HG03039 (cell line): ENCODE measurements around the gene GNA15.
"Not testable (repeated sequence)": the region's sequence is repeated elsewhere in the genome, so short reads cannot be mapped to it uniquely, and the experiment has no call there.

Source experiments
- ATAC-seq: cut with Tn5 transposase; IDR thresholded peaks from one replicate; pipeline ENCODE4 v1.9.1; 2021; ENCODE audit warnings: mild to moderate bottlenecking, moderate library complexity; ENCODE audit not compliant: unreplicated experiment

The GNA15 gene

GRCh38 chr19:3167533-3168272, 31.9 kb downstream of the GNA15 start:
- no peak for ATAC-seq

- ATAC-seq, result no peak
Observed at GRCh38 chr19:3171894-3172672, 36.2 kb downstream of the GNA15 start.

DNA sequence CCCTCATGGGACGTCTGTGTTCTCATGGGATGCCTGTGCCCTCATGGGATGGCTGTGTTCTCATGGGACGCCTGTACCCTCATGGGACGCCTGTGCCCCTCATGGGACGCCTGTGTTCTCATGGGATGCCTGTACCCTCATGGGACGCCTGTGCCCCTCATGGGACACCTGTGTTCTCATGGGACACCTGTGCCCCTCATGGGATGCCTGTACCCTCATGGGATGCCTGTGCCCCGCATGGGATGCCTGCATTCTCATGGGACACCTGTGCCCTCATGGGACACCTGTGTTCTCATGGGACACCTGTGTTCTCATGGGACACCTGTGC, 36.8 kb downstream of the GNA15 start:
- not testable (repeated sequence) for ATAC-seq

DNA sequence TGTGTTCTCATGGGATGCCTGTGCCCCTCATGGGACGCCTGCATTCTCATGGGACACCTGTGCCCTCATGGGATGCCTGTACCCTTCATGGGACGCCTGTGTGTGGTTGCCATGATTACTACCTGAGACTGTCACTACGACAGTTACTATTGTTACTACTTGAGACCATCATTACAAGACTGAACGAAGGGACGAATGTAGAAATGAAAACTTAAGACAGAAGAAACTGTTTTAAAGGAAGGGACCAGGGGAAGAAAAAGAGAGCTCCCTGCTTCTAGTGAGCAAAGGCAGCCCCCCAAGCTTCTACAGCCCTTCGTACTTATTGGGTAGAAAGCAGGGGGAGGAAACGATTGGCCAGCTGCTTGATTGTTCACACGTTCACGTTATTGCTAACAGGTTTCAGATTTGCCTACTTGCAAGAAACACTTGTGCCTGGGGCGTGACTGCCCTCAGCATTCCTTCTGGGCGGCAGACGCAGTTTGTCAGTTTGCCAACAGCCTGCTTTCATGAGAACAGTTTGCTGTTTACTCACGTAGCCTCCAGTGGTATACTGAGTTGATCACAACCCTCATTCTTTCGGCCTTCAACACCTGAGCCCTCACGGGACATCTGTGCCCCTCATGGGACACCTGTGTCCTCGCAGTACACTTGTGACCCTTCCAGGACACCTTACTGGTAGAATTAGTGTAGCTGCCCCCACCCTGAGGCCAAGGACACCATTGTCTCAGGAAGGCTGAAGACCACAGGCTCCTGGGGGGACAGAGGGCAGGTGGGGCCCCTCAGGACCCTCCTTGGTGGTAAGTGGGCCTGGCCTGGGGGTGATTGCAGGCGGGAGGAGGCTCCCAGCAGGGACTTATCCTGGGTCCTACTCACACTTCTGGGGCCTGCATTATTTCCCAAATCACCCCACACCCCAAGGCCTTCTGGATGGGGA, 40.2 kb downstream of the GNA15 start:
- no peak for ATAC-seq

DNA sequence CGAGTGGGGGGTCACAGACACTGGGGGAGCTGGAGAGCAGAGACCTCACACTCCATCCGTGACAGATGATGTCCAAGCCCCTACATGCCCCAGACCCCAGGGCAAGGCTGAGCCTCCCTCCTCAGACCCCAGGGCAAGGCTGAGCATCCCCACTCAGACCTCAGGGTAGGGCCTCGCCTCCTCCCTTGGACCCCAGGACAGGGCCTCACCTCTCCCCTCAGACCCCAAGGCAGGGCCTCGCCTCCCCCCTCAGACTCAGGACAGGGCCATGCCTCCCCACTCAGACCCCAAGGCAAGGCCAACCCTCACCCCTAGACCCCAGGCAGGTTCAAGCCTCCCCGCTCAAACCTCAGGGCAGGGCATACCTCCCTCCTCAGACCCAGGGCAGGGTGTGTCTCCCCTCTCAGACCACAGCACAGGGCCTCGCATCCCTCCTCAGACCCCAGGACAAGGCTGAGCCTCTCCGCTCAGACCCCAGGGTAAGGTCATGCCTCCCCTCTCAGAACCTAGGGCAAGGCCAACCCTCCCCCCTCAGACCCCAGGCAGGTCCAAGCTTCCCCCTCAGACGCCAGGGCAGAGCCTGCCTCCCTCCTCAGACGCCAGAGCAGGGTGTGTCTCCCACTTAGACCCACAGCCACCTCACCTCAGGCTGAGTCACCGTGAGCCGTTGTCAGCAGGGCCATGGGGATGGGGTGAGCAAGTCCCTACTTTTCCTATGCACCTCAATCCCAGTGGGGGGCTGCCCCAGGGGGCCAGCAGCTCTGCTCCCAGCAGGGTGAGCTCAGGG, 41.1 kb downstream of the GNA15 start:
- ATAC-seq, result no peak

DNA sequence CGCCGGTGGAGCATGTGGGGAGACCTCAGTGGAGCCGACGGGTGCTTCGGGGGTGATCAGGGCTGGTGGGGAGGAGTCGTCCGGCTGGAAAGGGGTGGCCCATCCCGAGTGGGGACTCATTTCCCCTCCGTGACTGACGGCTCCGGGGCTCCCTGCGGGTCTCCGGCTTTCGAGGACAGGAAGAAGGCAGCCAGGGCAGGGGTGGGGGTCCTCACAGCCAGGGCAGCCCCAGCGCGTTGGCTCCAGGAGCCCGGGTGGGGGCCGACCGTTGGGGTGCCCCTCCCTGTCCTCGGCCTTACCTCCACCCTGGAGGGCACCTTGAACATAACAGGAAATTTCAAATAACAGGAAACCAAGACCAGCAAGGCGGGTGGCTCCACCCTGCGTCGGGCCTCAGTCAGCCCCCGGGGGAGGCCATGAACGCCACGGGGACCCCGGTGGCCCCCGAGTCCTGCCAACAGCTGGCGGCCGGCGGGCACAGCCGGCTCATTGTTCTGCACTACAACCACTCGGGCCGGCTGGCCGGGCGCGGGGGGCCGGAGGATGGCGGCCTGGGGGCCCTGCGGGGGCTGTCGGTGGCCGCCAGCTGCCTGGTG, 42.6 kb downstream of the GNA15 start, which contains the start of gene S1PR4:
S1PR4 (plus strand) TSS at position 393 of the 596 bp plus-strand sequence; CDS start at position 417, 24 bp downstream.
- ATAC-seq, result no peak

DNA sequence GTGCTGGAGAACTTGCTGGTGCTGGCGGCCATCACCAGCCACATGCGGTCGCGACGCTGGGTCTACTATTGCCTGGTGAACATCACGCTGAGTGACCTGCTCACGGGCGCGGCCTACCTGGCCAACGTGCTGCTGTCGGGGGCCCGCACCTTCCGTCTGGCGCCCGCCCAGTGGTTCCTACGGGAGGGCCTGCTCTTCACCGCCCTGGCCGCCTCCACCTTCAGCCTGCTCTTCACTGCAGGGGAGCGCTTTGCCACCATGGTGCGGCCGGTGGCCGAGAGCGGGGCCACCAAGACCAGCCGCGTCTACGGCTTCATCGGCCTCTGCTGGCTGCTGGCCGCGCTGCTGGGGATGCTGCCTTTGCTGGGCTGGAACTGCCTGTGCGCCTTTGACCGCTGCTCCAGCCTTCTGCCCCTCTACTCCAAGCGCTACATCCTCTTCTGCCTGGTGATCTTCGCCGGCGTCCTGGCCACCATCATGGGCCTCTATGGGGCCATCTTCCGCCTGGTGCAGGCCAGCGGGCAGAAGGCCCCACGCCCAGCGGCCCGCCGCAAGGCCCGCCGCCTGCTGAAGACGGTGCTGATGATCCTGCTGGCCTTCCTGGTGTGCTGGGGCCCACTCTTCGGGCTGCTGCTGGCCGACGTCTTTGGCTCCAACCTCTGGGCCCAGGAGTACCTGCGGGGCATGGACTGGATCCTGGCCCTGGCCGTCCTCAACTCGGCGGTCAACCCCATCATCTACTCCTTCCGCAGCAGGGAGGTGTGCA, 43.3 kb downstream of the GNA15 start:
- no peak for ATAC-seq

- ATAC-seq, result no peak
Observed at GRCh38 chr19:3179739-3180293, 44.0 kb downstream of the GNA15 start.

GRCh38 chr19:3183721-3184641, 48.1 kb downstream of the GNA15 start:
- no peak for ATAC-seq

DNA sequence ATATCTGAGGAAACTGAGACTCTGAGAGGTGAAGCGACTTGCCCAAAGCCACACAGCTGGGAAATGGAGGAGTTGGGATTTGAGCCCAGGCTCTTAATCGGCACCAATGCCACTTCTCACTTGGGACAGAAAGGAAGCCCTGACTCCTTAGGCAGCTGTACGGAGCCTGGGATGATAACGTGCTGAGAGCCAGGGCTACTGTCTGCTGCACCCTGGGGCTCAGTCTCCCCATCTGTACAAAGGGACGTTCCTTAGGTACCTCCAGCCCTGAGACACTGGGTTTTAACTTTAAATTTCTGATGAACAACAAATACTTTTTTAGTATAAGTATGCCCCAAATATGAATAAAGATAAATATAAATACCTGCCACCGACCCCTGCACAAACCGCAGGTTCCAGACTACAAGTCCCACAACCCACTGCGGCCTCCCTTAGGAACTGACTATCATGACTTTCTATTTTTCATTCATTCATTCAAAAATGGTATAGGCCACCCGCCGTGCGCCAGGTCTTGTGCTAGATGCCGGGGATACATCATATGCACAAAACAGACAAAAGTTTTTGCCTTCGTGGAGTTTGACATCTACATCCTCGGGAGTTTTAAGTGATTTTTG, 49.1 kb downstream of the GNA15 start:
- ATAC-seq, result peak; percentile 26

DNA sequence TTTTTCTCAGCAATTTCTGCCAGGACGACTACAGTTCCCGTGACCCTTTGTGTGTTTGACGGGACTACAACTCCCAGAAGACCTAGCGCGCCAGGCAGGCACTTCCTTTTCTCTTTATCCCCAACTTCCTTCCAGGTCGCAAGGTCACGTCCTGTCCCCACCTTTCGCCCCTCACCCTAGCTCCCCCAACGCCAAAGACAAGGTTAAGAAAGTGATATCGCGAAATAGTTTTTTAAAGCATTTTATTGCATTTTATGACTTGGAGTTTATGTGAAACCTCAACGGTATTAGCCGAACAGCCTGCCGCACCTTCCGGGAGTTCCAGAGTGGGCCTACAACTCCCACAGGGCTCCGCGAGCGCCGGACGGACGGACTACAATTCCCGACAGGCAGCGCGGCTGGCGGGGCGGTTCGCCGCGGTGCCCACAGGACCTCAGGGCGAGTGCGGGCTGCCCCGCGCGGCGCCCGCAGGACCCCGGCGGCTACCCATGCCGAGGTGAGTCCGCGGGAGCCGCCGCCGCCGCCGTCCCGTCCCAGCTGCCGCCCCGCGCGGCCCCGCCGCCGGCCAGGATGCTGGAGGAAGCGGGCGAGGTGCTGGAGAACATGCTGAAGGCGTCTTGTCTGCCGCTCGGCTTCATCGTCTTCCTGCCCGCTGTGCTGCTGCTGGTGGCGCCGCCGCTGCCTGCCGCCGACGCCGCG, 49.8 kb downstream of the GNA15 start, which contains the start of gene NCLN:
NCLN (plus strand) TSS at position 470 of the 699 bp plus-strand sequence; CDS start at position 571, 101 bp downstream.
- ATAC-seq, result peak; percentile 60

DNA sequence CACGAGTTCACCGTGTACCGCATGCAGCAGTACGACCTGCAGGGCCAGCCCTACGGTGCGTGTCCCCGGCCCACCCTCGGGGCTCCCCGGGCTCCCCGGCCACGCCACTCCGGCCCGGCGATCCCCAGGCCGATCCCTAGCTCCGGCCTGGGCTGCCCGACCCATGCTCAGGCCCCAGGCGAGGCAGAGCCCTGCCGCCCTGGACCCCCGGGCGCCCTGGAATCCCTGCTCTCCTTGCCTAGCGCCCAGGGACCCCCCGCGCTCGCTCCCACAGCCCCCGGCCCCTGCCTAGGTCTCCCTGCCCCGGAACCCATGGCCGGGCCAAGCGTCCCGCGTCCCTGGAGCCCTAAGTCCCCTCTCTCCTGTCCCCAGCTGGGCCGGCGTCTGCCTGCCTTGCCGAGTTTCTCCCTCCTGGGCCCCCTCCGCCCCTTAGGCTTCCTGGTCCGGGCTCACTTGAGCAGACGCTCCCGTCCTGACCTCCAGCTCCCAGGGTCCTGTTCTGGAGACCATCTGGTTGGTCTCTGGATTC, 50.4 kb downstream of the GNA15 start:
- ATAC-seq, result peak; percentile 6

DNA sequence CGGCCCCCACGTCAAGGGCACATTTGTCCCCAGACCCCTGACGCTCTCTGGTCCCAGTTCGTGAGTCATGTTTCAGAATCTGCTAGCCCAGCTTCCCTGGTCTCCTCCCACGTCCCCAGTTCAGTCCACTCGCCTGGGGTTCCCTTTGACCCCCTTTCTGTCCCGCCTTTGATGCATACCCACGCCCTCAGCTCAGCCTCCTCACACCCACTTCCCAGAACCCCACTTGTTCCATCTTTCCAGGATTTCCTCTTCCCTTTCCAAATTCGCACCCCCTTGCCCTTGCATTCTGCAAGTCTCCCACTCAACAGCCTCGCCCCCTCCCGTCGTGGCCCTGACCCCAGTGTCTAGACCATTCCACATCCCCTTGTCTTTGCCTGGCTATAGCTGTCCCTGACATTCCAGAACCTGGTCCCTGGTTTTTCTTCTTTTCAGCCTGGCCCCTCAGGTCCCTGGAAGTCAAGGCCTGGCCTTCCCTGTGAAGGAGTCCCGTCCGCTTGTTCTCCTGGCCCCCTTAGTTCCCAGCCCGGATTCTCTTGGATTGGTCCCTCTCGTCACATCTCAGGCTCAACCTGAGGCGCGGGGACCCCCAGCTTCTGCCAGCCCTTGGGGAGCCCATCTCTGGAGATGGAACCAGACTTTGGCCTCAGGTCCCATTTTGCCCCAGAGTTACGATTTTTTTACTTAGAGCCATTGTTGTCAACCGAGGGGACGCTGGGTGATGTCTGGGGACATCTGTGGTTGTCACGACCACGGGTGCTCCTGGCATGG, 51.2 kb downstream of the GNA15 start:
- ATAC-seq, result no peak

DNA sequence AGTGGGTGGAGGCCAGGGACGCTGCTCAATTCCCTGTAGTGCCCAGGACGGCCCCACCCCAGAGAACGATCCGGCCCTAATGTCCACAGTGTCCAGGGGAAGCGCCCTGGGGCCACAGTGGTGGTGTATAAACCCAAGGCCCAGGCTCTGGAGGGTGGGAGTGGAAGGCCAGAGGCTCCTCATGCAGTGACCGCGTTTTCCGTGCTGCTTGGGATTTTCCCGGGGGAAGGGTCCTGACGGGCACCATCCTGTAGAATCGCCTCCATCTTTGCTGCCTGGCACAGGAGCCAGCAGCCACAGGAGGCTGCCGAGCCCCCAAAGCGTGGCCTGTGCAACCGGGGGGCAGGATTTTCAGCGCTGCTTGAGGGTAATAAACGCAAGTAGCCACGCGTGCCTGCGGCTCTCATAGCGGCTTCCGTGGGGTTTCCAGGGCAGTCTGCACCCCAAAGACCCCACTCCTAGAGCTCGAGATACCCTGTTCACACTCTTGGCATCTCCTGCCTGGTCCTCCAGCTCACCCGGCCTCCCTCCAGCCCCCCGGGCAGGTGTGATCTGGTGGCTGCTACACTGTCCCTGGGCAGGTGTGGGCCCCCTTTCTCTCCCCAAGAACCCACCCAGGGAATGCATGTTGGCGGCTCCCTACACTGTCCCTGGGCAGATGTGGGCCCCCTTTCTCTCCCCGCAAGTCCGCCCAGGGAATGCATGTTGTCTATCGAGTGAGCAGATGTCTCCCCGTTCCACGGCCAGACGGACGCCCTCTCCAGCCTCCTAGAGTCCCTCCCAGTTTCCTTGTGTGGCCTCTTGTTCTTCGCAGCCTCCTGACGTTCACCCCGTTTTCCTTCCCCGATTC, 52.1 kb downstream of the GNA15 start:
- ATAC-seq, result no peak
